Measurements from ENCODE around the gene ZNF595.
"Not testable (repeated sequence)": the region's sequence is repeated elsewhere in the genome, so short reads cannot be mapped to it uniquely, and the experiment has no call there.

Gene ZNF595

GRCh38 chr4:85951-86350 lies 32.8 kb downstream of the ZNF595 start:
- in situ Hi-C loops (cut with HindIII; ENCODE audit: low sequenced_read_pairs) = no loop called here

- in situ Hi-C loops (cut with HindIII; ENCODE audit: low sequenced_read_pairs) = not testable (repeated sequence)
These were observed 33.6 kb downstream of the ZNF595 start for GRCh38 chr4:86559-87324.

GRCh38 chr4:98386-98785 lies 45.3 kb downstream of the ZNF595 start:
- in situ Hi-C loops (cut with HindIII; ENCODE audit: low sequenced_read_pairs) = no loop called here

- in situ Hi-C loops (cut with HindIII; ENCODE audit: low sequenced_read_pairs) = no loop called here
These were observed 46.7 kb downstream of the ZNF595 start for GRCh38 chr4:99863-100262.

- in situ Hi-C loops (cut with HindIII; ENCODE audit: low sequenced_read_pairs) = no loop called here
These were observed 53.9 kb downstream of the ZNF595 start for GRCh38 chr4:107083-107443.

- in situ Hi-C loops (cut with HindIII; ENCODE audit: low sequenced_read_pairs) = no loop called here
These were observed 54.6 kb downstream of the ZNF595 start for GRCh38 chr4:107444-108429.

GRCh38 chr4:112771-113170 lies 59.6 kb downstream of the ZNF595 start:
- in situ Hi-C loops (cut with HindIII; ENCODE audit: low sequenced_read_pairs) = no loop called here

- in situ Hi-C loops (cut with HindIII; ENCODE audit: low sequenced_read_pairs) = no loop called here
These were observed 60.6 kb downstream of the ZNF595 start for GRCh38 chr4:113732-114131.

- in situ Hi-C loops (cut with HindIII; ENCODE audit: low sequenced_read_pairs) = no loop called here
These were observed 61.0 kb downstream of the ZNF595 start for GRCh38 chr4:114149-114548.

GRCh38 chr4:116499-116898 lies 63.4 kb downstream of the ZNF595 start:
- in situ Hi-C loops (cut with HindIII; ENCODE audit: low sequenced_read_pairs) = no loop called here

- in situ Hi-C loops (cut with HindIII; ENCODE audit: low sequenced_read_pairs) = no loop called here
These were observed 67.5 kb downstream of the ZNF595 start for GRCh38 chr4:120616-121015.

- in situ Hi-C loops (cut with HindIII; ENCODE audit: low sequenced_read_pairs) = no loop called here
These were observed 68.4 kb downstream of the ZNF595 start for GRCh38 chr4:121408-122084.

GRCh38 chr4:123922-124274 lies 70.8 kb downstream of the ZNF595 start:
- in situ Hi-C loops (cut with HindIII; ENCODE audit: low sequenced_read_pairs) = not testable (repeated sequence)

- in situ Hi-C loops (cut with HindIII; ENCODE audit: low sequenced_read_pairs) = no loop called here
These were observed 71.4 kb downstream of the ZNF595 start, which contains the start of gene ZNF718 for GRCh38 chr4:124275-125081. Gene ZNF718, plus strand, starts transcription at chr4:124501. Its CDS starts 170 bp downstream, at chr4:124671.

- in situ Hi-C loops (cut with HindIII; ENCODE audit: low sequenced_read_pairs) = no loop called here
These were observed 72.1 kb downstream of the ZNF595 start for GRCh38 chr4:125091-125771.

GRCh38 chr4:125833-126232 lies 72.7 kb downstream of the ZNF595 start:
- in situ Hi-C loops (cut with HindIII; ENCODE audit: low sequenced_read_pairs) = no loop called here

GRCh38 chr4:132483-132882 lies 79.4 kb downstream of the ZNF595 start:
- in situ Hi-C loops (cut with HindIII; ENCODE audit: low sequenced_read_pairs) = no loop called here
